Measurements from ENCODE around the gene TBCK.

DNA sequence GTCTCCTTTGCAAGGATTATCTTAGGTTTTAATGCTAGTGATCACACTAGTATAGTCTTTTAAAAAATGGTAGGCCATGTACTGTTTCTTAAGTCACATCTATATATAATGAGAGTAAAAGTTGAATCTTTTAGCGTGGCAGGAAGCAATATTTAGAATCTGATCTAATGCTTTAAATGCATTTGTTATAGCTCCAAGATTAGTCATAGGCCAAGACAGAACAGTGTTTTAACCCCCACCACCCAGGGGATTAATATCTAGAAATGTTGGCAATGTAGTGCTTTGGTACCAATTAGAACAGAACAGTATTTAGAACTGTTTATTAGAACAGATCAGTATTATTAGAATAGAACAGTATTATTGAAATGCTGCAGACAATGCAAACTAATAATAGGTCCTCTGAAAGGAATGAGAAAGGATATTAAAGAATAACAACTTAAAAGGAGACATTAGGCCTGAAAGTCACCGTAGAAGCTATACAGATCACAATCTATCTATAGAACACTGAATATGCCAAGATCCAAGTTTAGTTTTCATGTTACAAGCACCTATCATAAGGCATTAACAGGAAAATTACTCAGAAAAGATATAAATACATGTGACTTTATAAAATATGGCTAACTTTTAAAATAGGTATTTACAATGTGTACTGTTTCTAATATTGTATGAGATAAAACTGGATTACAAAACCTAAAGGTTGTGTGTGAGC is 274.6 kb downstream of the TBCK start:
- TF ChIP-seq, protein P1, sequence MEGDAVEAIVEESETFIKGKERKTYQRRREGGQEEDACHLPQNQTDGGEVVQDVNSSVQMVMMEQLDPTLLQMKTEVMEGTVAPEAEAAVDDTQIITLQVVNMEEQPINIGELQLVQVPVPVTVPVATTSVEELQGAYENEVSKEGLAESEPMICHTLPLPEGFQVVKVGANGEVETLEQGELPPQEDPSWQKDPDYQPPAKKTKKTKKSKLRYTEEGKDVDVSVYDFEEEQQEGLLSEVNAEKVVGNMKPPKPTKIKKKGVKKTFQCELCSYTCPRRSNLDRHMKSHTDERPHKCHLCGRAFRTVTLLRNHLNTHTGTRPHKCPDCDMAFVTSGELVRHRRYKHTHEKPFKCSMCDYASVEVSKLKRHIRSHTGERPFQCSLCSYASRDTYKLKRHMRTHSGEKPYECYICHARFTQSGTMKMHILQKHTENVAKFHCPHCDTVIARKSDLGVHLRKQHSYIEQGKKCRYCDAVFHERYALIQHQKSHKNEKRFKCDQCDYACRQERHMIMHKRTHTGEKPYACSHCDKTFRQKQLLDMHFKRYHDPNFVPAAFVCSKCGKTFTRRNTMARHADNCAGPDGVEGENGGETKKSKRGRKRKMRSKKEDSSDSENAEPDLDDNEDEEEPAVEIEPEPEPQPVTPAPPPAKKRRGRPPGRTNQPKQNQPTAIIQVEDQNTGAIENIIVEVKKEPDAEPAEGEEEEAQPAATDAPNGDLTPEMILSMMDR (IDR thresholded peaks at IDR 0.05), result no peak
- TF ChIP-seq POLR2A (IDR thresholded peaks at IDR 0.05) (no peak), EP300 (IDR thresholded peaks at IDR 0.05) (no peak)
